ENCODE results near the gene TTLL10. TPM values are rescaled to one million over a fixed set of nuclear protein-coding genes. Genes with fewer than 3 reads are reported as not detected.

TTLL10 gene
- total RNA-seq, 2 donors from 2014 or later = not detected

DNA sequence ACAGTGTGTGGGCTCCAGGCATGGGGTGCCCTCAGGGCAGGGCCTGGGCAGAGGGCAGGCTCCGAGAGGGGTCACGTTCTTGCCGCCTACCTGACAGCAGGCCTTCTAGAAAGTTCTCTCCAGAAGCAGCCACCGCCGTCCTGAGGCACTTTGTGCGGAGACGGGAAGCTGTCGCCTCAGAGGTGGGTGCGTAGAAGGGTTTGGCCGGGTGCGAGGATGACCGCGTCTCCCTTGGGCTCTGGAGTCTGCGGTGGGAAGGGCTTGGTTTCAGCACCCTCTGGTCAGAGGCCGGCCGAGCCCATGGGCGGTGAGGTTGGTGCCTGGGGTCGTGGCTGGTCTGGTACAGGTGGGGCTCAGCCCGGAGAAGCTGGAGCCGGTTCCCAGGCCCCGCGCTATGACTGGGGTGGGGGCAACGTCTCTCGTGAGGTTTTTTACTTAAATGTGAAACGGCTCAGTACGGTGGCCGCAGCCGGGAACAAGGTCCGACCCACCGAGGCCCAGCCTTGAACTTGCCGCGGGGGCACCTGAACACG lies 10.1 kb upstream of the TTLL10 start:
- H3K27ac ChIP-seq = no peak overlapping the region
- no peak overlapping the region for H3K4me3 ChIP-seq
- no peaks in the 10 kb centered on the region for H3K27me3 ChIP-seq (replicated peaks; ENCODE audit: insufficient read depth)

DNA sequence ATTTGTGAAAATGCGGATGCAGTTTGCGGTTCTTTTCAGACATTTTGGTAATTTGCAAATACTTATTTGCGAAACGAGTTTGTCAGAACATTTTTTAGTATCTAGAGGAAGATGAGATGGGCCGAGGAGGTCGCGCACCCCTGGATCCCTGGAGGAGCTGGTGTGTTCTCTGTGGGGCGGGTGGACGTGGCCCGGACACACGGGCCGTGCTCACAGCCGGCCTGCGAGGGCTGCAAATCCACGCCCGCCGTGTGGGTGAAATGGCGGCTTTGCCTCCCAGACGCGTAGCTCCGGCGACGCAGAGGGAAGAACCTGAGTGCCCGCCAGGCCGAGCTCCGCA lies 9.3 kb upstream of the TTLL10 start:
- ATAC-seq (ENCODE audit: insufficient number of reproducible peaks, low FRiP score, low read depth) (no peak), DNase-seq (ENCODE audit: low spot score) (no peak)
- TF ChIP-seq CTCF (IDR thresholded peaks at IDR 0.05) = no peak
- H3K9me3 ChIP-seq = no peaks in the 10 kb centered on the region
- H3K27ac ChIP-seq = no peak overlapping the region
- no peak overlapping the region for H3K4me3 ChIP-seq
- H3K36me3 ChIP-seq = no peaks in the 10 kb centered on the region
- no peaks in the 10 kb centered on the region for H3K27me3 ChIP-seq (replicated peaks; ENCODE audit: insufficient read depth)
- H3K4me1 ChIP-seq (ENCODE audit: control insufficient read depth in 1 of 2, low read depth in 2 of 2) = no peaks in the 10 kb centered on the region

More for the DNA sequence above, 10.1 kb upstream of the TTLL10 start:
- no peaks in the 10 kb centered on the region for H3K9me3 ChIP-seq
- ATAC-seq (ENCODE audit: insufficient number of reproducible peaks, low FRiP score, low read depth) (no peak), DNase-seq (ENCODE audit: low spot score) (no peak)
- H3K36me3 ChIP-seq = no peaks in the 10 kb centered on the region
- no peak for TF ChIP-seq CTCF (IDR thresholded peaks at IDR 0.05)
- peaks cover 3 to 4% of the 10 kb centered on the region in 2 donors for H3K4me1 ChIP-seq (ENCODE audit: control insufficient read depth in 1 of 2, low read depth in 2 of 2)

DNA sequence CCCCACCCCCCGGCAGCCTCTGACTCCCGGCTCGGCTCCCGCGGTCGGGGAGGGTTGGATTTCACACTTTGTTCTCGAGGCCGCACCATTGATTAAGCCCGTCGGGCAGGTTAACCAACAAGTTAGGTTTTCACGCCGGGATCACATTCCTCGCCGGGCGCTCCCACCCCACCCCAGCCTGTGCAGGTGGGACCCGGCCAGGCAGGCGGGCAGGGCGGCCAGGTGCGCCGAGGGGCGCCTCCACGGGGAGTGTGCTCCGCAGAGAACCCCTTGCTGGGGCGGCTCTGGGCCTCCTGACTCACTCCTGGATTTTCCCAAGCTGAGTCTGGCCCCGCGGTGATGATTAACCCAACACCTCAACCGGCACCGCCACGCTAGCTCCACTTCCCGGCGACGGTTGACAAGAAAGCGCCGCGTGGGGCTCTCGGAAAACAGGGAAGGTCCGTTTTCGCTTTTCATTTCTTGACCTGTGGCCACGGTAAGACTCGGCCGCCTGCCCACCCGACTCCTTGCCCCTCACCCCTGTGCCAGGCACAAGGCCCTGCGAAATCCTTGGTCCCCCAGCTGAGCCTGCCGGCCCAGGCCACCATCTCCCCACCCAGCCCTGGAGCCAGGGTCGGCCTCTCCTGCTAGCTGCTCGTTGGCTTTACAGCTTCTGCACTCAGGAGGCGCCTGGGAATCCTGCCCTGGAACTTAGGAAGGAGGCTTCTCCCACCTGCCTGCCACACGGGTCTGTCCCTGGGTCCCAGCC lies 8.8 kb upstream of the TTLL10 start:
- no peak overlapping the region for H3K4me3 ChIP-seq
- ATAC-seq (ENCODE audit: insufficient number of reproducible peaks, low FRiP score, low read depth) = no peak
- DNase-seq (ENCODE audit: low spot score) = no peak
- no peak for TF ChIP-seq CTCF (IDR thresholded peaks at IDR 0.05)
- H3K4me1 ChIP-seq (ENCODE audit: control insufficient read depth in 1 of 2, low read depth in 2 of 2) = no peaks in the 10 kb centered on the region
- no peaks in the 10 kb centered on the region for H3K36me3 ChIP-seq
- H3K27ac ChIP-seq = no peak overlapping the region
- H3K9me3 ChIP-seq = no peaks in the 10 kb centered on the region
- H3K27me3 ChIP-seq (replicated peaks; ENCODE audit: insufficient read depth) = no peaks in the 10 kb centered on the region

GRCh38 chr1:1165485-1165884 lies 8.2 kb upstream of the TTLL10 start:
- no peaks in the 10 kb centered on the region for H3K4me1 ChIP-seq (ENCODE audit: control insufficient read depth in 1 of 2, low read depth in 2 of 2)
- TF ChIP-seq CTCF (IDR thresholded peaks at IDR 0.05) = no peak
- H3K36me3 ChIP-seq = no peaks in the 10 kb centered on the region
- no peak for DNase-seq (ENCODE audit: low spot score)
- H3K4me3 ChIP-seq = no peak overlapping the region
- no peaks in the 10 kb centered on the region for H3K9me3 ChIP-seq
- H3K27me3 ChIP-seq (replicated peaks; ENCODE audit: insufficient read depth) = no peaks in the 10 kb centered on the region
- no peak overlapping the region for H3K27ac ChIP-seq
- ATAC-seq (ENCODE audit: insufficient number of reproducible peaks, low FRiP score, low read depth) = no peak

DNA sequence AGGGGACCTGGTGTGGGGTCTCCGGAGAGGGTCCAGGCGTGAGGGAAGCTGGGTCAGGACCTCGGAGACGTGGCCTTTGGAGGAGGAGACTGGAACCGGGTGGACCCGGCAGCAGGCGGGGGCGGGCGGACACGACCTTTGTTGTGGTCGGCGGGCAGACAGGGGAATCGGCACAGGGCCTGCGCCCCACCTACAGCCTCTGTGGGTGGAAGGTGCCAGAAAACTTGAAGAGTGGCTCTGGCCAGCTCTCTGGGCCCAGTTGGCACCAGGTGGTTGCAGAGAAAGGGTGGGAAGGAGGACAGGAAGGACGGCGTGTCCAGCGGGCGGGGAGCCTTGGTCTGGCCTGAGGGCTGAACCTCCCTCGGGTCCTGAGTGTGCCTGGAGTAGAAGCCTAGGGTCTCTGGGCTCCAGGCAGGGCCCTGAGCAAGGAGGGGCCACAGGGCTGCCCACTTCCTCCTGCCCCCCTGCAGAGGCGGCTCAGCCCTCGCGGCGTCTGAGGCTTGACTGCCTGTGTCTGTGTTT lies 7.7 kb upstream of the TTLL10 start:
- DNase-seq (ENCODE audit: low spot score) (no peak), ATAC-seq (ENCODE audit: insufficient number of reproducible peaks, low FRiP score, low read depth) (no peak)
- no peak for TF ChIP-seq CTCF (IDR thresholded peaks at IDR 0.05)
- H3K36me3 ChIP-seq = no peaks in the 10 kb centered on the region
- H3K4me3 ChIP-seq = no peak overlapping the region
- H3K27me3 ChIP-seq (replicated peaks; ENCODE audit: insufficient read depth) = no peaks in the 10 kb centered on the region
- no peak overlapping the region for H3K27ac ChIP-seq
- H3K4me1 ChIP-seq (ENCODE audit: control insufficient read depth in 1 of 2, low read depth in 2 of 2) = no peaks in the 10 kb centered on the region
- no peaks in the 10 kb centered on the region for H3K9me3 ChIP-seq
